DND-41 (cell line): Measurements from ENCODE around the gene KRTAP10-5.
"Not testable (repeated sequence)": the region's sequence is repeated elsewhere in the genome, so short reads cannot be mapped to it uniquely, and the experiment has no call there.

Experiments used
- ATAC-seq: fragments of 200-7000 bp; cut with Tn5 transposase; 3 replicates; pipeline ENCODE4 v1.9.1; 2021; ENCODE audit warnings: low read depth; ENCODE audit not compliant: insufficient read depth
- DNase-seq: peaks from one replicate; pipeline ENCODE4 v3.0.0-alpha.2; 2020
- H2AFZ ChIP-seq: 2 replicates; pipeline ENCODE4 v1.6.0; 2012; ENCODE audit warnings: low read depth, low read length
- H3K27ac ChIP-seq: 2 replicates; pipeline ENCODE4 v1.5.1; 2012; ENCODE audit warnings: low read length, inconsistent platforms
- H3K27me3 ChIP-seq: fragments of 200-600 bp; sonication (generic); 2 replicates; pipeline ENCODE4 v1.6.0; 2012; ENCODE audit warnings: low read length, mild to moderate bottlenecking, inconsistent platforms; ENCODE audit not compliant: insufficient read depth, poor library complexity
- H3K36me3 ChIP-seq: 2 replicates; pipeline ENCODE4 v1.5.1; 2012; ENCODE audit warnings: low read length, inconsistent platforms; ENCODE audit not compliant: insufficient read depth
- H3K4me1 ChIP-seq: 2 replicates; pipeline ENCODE4 v1.5.1; 2012; ENCODE audit warnings: mild to moderate bottlenecking, low read length; ENCODE audit not compliant: insufficient read depth
- H3K4me2 ChIP-seq: 2 replicates; pipeline ENCODE4 v1.6.0; 2012; ENCODE audit warnings: mild to moderate bottlenecking, moderate library complexity, low read length, inconsistent platforms; ENCODE audit not compliant: insufficient read depth
- H3K4me3 ChIP-seq, 2 experiments: fragments of 200-600 bp in 1 of 2; shearing (Covaris generic) in 1 of 2; 2 replicates each; pipeline ENCODE4 v1.5.1; 2012 to 2016; ENCODE audit warnings: inconsistent platforms in 2 of 2, low read length in 2 of 2, mild to moderate bottlenecking in 2 of 2, low read depth in 1 of 2, moderate library complexity in 1 of 2
- H3K79me2 ChIP-seq: 2 replicates; pipeline ENCODE4 v1.6.0; 2012; ENCODE audit warnings: low read length, inconsistent platforms; ENCODE audit not compliant: insufficient read depth
- H3K9ac ChIP-seq: 2 replicates; pipeline ENCODE4 v1.6.0; 2012; ENCODE audit warnings: low read depth, mild to moderate bottlenecking, inconsistent platforms, low read length, moderate library complexity
- H3K9me3 ChIP-seq: 2 replicates; pipeline ENCODE4 v1.5.1; 2012; ENCODE audit warnings: low read length, moderate library complexity, mild to moderate bottlenecking, inconsistent platforms; ENCODE audit not compliant: insufficient read depth, severe bottlenecking
- H4K20me1 ChIP-seq: 2 replicates; pipeline ENCODE4 v1.6.0; 2012; ENCODE audit warnings: low read length; ENCODE audit not compliant: insufficient read depth
- CTCF ChIP-seq: IDR thresholded peaks from 2 replicates; pipeline ENCODE4 v1.5.1; 2012; ENCODE audit warnings: borderline replicate concordance, low read length, moderate library complexity, mild to moderate bottlenecking; ENCODE audit not compliant: poor library complexity, severe bottlenecking; ENCODE audit errors: extremely low read depth
- EZH2 ChIP-seq: IDR thresholded peaks from 3 replicates; pipeline ENCODE4 v1.6.1; 2012; ENCODE audit warnings: borderline replicate concordance, low read depth, mild to moderate bottlenecking, moderate library complexity, low read length, inconsistent platforms; ENCODE audit not compliant: severe bottlenecking

KRTAP10-5 gene

DNA sequence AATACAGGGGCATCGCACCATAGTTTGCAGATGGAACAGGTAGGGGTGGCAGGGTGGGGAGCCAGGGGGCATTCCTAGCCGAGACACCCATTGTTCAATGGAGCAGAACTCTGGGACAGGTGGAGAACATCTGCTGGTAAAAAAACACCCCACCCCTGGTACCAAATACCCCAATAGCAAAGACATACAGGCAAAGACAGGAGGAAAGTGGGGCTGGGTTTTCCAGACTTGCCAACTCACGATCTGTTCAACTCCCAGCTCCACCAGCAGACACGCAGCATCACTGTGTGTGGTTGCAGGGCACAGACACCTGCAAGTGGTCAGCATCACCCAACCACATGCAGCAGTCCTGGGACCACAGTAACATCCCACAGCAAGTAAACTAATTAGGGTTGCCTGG lies 31.1 kb upstream of the KRTAP10-5 start:
- Histone ChIP-seq H3K27ac (no peak overlapping the region), H3K4me2 (no peak overlapping the region), H3K79me2 (no peaks in the 10 kb centered on the region), H3K9ac (no peak overlapping the region), H3K36me3 (no peaks in the 10 kb centered on the region), H3K4me1 (no peaks in the 10 kb centered on the region), H4K20me1 (no peaks in the 10 kb centered on the region), H3K27me3 (no peaks in the 10 kb centered on the region), H3K9me3 (peaks cover 21% of the 10 kb centered on the region), H3K4me3 (no peak overlapping the region), H2AFZ (no peak overlapping the region)
- no peak for DNase-seq
- no peak for ATAC-seq
- TF ChIP-seq CTCF = no peak
- TF ChIP-seq EZH2 = no peak

- not testable (repeated sequence) for H2AFZ ChIP-seq, H4K20me1 ChIP-seq, H3K4me3 ChIP-seq, H3K36me3 ChIP-seq, H3K4me2 ChIP-seq, H3K4me1 ChIP-seq, H3K79me2 ChIP-seq, H3K27ac ChIP-seq, ATAC-seq, DNase-seq, H3K9ac ChIP-seq, H3K27me3 ChIP-seq
- peaks cover 19% of the 10 kb centered on the region for H3K9me3 ChIP-seq
Measured at GRCh38 chr21:44610157-44610843, 29.9 kb upstream of the KRTAP10-5 start.

DNA sequence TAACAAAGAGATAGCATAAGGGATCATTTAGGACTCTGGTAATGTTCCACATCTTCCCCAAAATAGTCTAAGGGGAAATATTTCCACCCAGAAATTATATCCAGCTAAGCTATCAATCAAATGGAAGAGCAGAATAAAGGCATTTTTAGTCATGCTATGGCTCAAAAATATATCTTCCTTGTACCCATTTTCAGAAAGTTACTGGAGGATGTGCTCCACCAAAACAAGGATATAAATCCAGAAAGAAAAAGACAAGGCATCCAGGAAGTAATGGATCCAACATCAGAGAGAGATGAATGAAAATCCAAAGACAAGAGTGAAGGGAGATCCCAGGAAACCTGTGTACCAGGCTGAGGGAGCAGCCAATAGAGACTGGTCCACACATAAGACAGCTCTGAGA lies 28.8 kb upstream of the KRTAP10-5 start:
- no peak overlapping the region for H3K4me3 ChIP-seq
- H3K27ac ChIP-seq = no peak overlapping the region
- ATAC-seq = no peak

DNA sequence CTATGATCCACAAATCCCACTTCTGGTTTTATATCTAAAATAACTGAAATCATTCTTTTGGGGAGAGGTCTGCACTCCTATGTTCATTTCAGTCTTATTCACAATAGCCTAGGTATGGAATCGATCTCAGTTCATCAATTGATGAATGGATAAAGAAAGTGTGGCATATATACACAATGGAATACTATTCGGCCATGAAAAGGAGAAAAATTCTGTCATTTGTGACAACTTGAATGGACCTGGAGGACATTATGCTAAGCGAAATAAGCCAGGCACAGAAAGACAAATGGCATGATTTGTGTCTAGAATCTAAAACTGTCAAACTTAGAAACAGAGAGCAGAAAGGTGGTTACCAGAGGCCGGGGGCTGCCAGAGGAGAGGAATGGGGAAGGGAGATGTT lies 26.1 kb upstream of the KRTAP10-5 start:
- no peaks in the 10 kb centered on the region for H4K20me1 ChIP-seq
- H3K79me2 ChIP-seq = no peaks in the 10 kb centered on the region
- H3K9me3 ChIP-seq = peaks cover 6% of the 10 kb centered on the region
- no peak overlapping the region for H3K4me3 ChIP-seq
- no peak overlapping the region for H3K4me2 ChIP-seq
- H3K27ac ChIP-seq = no peak overlapping the region
- no peak overlapping the region for H3K9ac ChIP-seq
- TF ChIP-seq CTCF (no peak), EZH2 (no peak)
- no peak overlapping the region for H2AFZ ChIP-seq
- no peaks in the 10 kb centered on the region for H3K36me3 ChIP-seq
- DNase-seq = no peak
- H3K4me1 ChIP-seq = no peaks in the 10 kb centered on the region
- ATAC-seq = no peak
- no peaks in the 10 kb centered on the region for H3K27me3 ChIP-seq

More for the DNA sequence above, 28.8 kb upstream of the KRTAP10-5 start:
- Histone ChIP-seq H3K4me2 (no peak overlapping the region), H3K4me1 (no peaks in the 10 kb centered on the region), H3K9me3 (peaks cover 18% of the 10 kb centered on the region), H2AFZ (no peak overlapping the region), H3K9ac (no peak overlapping the region), H3K27me3 (no peaks in the 10 kb centered on the region), H3K36me3 (no peaks in the 10 kb centered on the region), H3K79me2 (no peaks in the 10 kb centered on the region), H4K20me1 (no peaks in the 10 kb centered on the region)
- no peak for DNase-seq
- no peak for TF ChIP-seq CTCF
- TF ChIP-seq EZH2 = no peak
